ENCODE results near the gene ANKRD16. TPM values are rescaled to one million over a fixed set of nuclear protein-coding genes. Genes with fewer than 3 reads are reported as not detected.
"Not testable (repeated sequence)": the region's sequence is repeated elsewhere in the genome, so short reads cannot be mapped to it uniquely, and the experiment has no call there.

ANKRD16 gene
- total and polyA plus RNA-seq, 3 experiments from 2014 or later = 3.2 to 8.5 (median 7.2) TPM

DNA sequence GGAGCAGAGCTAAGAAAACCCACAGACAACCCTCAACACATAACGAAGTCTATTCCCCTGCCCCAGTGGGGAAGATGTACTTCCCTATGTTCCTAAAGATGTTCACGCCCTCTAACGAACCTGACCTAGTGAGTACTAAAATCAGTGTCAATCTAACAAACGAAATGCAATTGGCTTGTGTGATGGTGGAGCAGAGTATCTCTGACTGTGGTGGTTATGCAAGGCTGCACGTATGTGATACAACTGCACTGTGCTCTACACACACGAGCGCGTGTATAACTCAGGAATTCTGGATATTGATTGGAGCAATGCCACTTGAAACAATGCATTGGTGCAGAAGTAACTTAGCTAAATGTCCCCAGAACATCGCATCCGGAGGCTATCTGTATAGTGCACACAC lies 1.3 kb downstream of the ANKRD16 start:
- DNase-seq = no peak
- no peaks in the 10 kb centered on the region for H3K27me3 ChIP-seq (ENCODE audit: insufficient read depth, low read length, poor library complexity, severe bottlenecking)
- peaks cover 6 to 34% (median 14%) of the 10 kb centered on the region in 3 donors for H3K36me3 Mint-ChIP-seq
- peaks cover 4% of the 10 kb centered on the region for H3K36me3 ChIP-seq (ENCODE audit: insufficient read depth, low read length)
- no peaks in the 10 kb centered on the region for H3K9me3 ChIP-seq (ENCODE audit: low read length)
- peak overlapping the region in 6 of 8 donors; percentile 14 to 93 (median 80) for H3K27ac Mint-ChIP-seq
- H3K4me1 Mint-ChIP-seq = peaks cover 37 to 47% (median 43%) of the 10 kb centered on the region in 3 donors
- H3K4me3 ChIP-seq (ENCODE audit: low read length) = peak overlapping the region; percentile 66
- H3K4me3 Mint-ChIP-seq = peak overlapping the region; percentile 81 to 97 (median 89)
- ChIA-PET POLR2A (no interaction called here), CTCF (interaction anchor here (1.1 kb wide), 2 partner anchors 12 to 14 kb away, joined by 3 read pairs; no protein-coding TSS in a partner anchor)
- H3K27ac ChIP-seq (ENCODE audit: low read depth, low read length) = no peak overlapping the region
- H3K9me3 Mint-ChIP-seq = peaks cover 0 to 2% (median 0%) of the 10 kb centered on the region in 5 donors
- H3K27me3 Mint-ChIP-seq = no peaks in the 10 kb centered on the region
- peaks cover 33% of the 10 kb centered on the region for H3K4me1 ChIP-seq (ENCODE audit: insufficient read depth, low read length)

DNA sequence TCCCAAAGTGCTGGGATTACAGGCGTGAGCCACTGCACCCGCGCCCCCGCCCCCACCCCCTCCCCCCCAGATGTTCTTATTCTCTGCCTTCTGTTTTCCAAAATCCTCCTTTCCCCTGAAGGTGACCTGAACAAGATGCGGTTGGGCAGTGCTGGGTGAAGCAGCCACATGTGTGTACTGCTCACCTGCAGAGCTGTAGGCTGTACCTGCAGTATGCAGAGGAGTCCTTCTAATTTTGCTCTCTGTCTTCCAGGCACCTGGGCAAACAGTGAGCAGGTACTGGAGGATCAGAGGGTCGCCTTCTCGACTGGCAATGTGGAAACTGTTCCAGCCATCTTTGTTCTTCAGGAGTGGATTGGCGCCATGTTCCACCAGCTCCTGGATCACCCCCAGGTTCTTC lies 2.1 kb downstream of the ANKRD16 start:
- no peaks in the 10 kb centered on the region for H3K27me3 ChIP-seq (ENCODE audit: insufficient read depth, low read length, poor library complexity, severe bottlenecking)
- H3K4me3 ChIP-seq (ENCODE audit: low read length) = no peak overlapping the region
- DNase-seq = no peak
- H3K4me1 ChIP-seq (ENCODE audit: insufficient read depth, low read length) = peaks cover 33% of the 10 kb centered on the region
- ChIA-PET POLR2A (no interaction called here), CTCF (interaction anchor here (1.1 kb wide), 1 partner anchor 13 kb away, joined by 3 read pairs; no protein-coding TSS in a partner anchor)
- Mint-ChIP-seq H3K27me3 (no peaks in the 10 kb centered on the region), H3K4me3 (peak overlapping the region in 6 of 7 donors; percentile 83 to 97 (median 90)), H3K27ac (no peak overlapping the region), H3K9me3 (no peaks in the 10 kb centered on the region), H3K36me3 (peaks cover 10 to 36% (median 17%) of the 10 kb centered on the region in 3 donors), H3K4me1 (peaks cover 33 to 41% (median 37%) of the 10 kb centered on the region in 3 donors)
- H3K36me3 ChIP-seq (ENCODE audit: insufficient read depth, low read length) = peaks cover 4% of the 10 kb centered on the region
- no peak overlapping the region for H3K27ac ChIP-seq (ENCODE audit: low read depth, low read length)
- no peaks in the 10 kb centered on the region for H3K9me3 ChIP-seq (ENCODE audit: low read length)

DNA sequence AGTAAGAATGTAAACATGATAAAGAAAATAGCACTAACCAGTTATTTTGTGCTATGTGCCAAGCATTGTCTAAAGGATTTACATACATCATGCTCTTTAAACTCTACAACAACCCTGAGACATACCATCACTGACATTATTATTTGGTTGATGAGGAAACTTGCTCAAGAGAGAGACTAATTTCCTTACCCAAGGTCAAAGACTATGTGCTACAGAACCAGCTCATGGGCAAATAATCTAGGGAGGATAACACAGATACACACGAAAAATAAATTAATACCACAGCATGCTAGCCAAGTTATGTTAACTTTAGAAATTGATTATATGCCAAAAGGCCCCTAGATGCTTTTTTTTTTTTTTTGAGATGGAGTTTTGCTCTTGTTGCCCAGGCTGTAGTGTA lies 2.7 kb downstream of the ANKRD16 start:
- no peak for DNase-seq
- H3K9me3 Mint-ChIP-seq = no peaks in the 10 kb centered on the region
- peaks cover 27 to 35% (median 31%) of the 10 kb centered on the region in 3 donors for H3K4me1 Mint-ChIP-seq
- no peaks in the 10 kb centered on the region for H3K27me3 Mint-ChIP-seq
- H3K4me3 ChIP-seq (ENCODE audit: low read length) = no peak overlapping the region
- H3K36me3 Mint-ChIP-seq = peaks cover 10 to 41% (median 17%) of the 10 kb centered on the region in 3 donors
- CTCF ChIA-PET = no interaction called here
- H3K4me3 Mint-ChIP-seq = peak overlapping the region in 4 of 7 donors; percentile 23 to 85 (median 54)
- POLR2A ChIA-PET = no interaction called here
- H3K36me3 ChIP-seq (ENCODE audit: insufficient read depth, low read length) = peaks cover 4% of the 10 kb centered on the region
- no peak overlapping the region for H3K27ac Mint-ChIP-seq
- peaks cover 27% of the 10 kb centered on the region for H3K4me1 ChIP-seq (ENCODE audit: insufficient read depth, low read length)
- H3K9me3 ChIP-seq (ENCODE audit: low read length) = no peaks in the 10 kb centered on the region
- H3K27me3 ChIP-seq (ENCODE audit: insufficient read depth, low read length, poor library complexity, severe bottlenecking) = no peaks in the 10 kb centered on the region
- H3K27ac ChIP-seq (ENCODE audit: low read depth, low read length) = no peak overlapping the region

DNA sequence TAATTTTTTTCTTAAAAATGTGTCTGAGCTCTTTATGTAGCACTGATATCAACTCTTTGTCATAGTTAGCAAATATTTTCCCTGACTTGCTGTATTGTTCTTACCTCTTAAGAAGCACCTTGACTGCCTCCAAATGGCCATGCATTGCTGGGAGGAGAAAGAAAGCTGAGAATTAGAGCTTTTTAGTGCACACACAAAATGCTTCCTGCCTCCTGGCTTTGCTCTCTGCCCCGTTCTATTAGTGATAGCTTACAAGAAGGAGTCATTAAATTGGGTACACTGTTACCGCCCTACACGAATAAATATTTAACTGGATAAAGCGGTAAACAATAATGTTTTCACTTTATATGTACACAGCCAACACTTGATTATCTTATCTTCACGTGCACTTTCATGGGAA lies 4.1 kb downstream of the ANKRD16 start:
- ChIA-PET CTCF (interaction anchor here (1.0 kb wide), 1 partner anchor 9 kb away, joined by 3 read pairs; no protein-coding TSS in a partner anchor), POLR2A (no interaction called here)
- no peak overlapping the region for H3K27ac ChIP-seq (ENCODE audit: low read depth, low read length)
- peak overlapping the region in 1 of 7 donors; percentile 64 for H3K4me3 Mint-ChIP-seq
- no peaks in the 10 kb centered on the region for H3K9me3 ChIP-seq (ENCODE audit: low read length)
- H3K27me3 Mint-ChIP-seq = no peaks in the 10 kb centered on the region
- H3K36me3 Mint-ChIP-seq = peaks cover 10 to 44% (median 17%) of the 10 kb centered on the region in 3 donors
- H3K27ac Mint-ChIP-seq = no peak overlapping the region
- H3K4me1 Mint-ChIP-seq = peaks cover 16 to 20% (median 17%) of the 10 kb centered on the region in 3 donors
- H3K27me3 ChIP-seq (ENCODE audit: insufficient read depth, low read length, poor library complexity, severe bottlenecking) = no peaks in the 10 kb centered on the region
- no peaks in the 10 kb centered on the region for H3K9me3 Mint-ChIP-seq
- no peak overlapping the region for H3K4me3 ChIP-seq (ENCODE audit: low read length)
- no peak for DNase-seq
- peaks cover 4% of the 10 kb centered on the region for H3K36me3 ChIP-seq (ENCODE audit: insufficient read depth, low read length)
- H3K4me1 ChIP-seq (ENCODE audit: insufficient read depth, low read length) = peaks cover 13% of the 10 kb centered on the region

DNA sequence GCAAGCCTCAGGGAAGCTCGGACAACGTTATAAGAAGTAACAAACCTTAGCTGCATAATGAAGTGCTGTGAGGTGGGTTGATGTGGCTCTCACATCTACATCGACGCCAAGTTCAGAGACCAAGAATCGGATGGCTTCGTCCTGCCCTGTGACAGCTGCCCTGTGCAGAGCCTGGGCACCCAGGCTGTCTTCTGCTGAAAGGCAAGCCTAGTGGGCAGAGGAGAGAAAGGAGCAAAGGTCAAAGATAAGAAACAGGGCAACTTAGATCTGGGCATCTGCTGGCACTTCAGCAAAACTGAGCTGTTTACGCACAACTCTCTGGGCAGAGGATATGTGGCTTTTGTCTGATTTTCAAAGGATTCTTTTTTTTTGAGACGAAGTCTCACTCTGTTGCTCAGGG lies 6.7 kb downstream of the ANKRD16 start:
- H3K4me3 Mint-ChIP-seq = peak overlapping the region in 2 of 7 donors; percentile 43 to 60
- POLR2A ChIA-PET = no interaction called here
- peaks cover 6 to 9% (median 6%) of the 10 kb centered on the region in 3 donors for H3K4me1 Mint-ChIP-seq
- H3K9me3 Mint-ChIP-seq = no peaks in the 10 kb centered on the region
- H3K36me3 ChIP-seq (ENCODE audit: insufficient read depth, low read length) = peaks cover 4% of the 10 kb centered on the region
- H3K27me3 ChIP-seq (ENCODE audit: insufficient read depth, low read length, poor library complexity, severe bottlenecking) = no peaks in the 10 kb centered on the region
- no peaks in the 10 kb centered on the region for H3K9me3 ChIP-seq (ENCODE audit: low read length)
- H3K4me3 ChIP-seq (ENCODE audit: low read length) = no peak overlapping the region
- H3K4me1 ChIP-seq (ENCODE audit: insufficient read depth, low read length) = peaks cover 4% of the 10 kb centered on the region
- H3K27ac ChIP-seq (ENCODE audit: low read depth, low read length) = no peak overlapping the region
- no peak for DNase-seq
- H3K36me3 Mint-ChIP-seq = peaks cover 10 to 53% (median 21%) of the 10 kb centered on the region in 3 donors
- no peaks in the 10 kb centered on the region for H3K27me3 Mint-ChIP-seq
- peak overlapping the region in 1 of 8 donors; percentile 50 for H3K27ac Mint-ChIP-seq
- CTCF ChIA-PET = interaction anchor here (1.1 kb wide), 1 partner anchor 10 kb away, joined by 3 read pairs; no protein-coding TSS in a partner anchor

DNA sequence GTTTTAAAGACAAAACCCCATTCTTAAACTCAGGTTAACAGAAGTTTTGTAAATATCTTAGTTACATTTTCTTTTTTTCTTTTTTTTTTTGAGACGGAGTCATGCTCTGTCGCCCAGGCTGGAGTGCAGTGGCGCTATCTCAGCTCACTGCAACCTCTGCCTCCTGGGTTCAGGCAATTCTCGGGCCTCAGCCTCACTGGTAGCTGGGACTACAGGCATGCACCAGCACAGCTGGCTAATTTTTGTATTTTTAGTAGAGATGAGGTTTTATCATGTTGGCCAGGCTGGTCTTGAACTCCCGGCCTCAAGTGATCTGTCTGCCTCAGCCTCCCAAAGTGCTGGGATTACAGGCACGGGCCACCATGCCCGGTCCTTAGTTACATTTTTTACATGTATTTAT lies 12.7 kb downstream of the ANKRD16 start:
- H3K36me3 ChIP-seq (ENCODE audit: insufficient read depth, low read length); H3K27ac ChIP-seq (ENCODE audit: low read depth, low read length); H3K4me3 ChIP-seq (ENCODE audit: low read length); H3K4me3 Mint-ChIP-seq; H3K27ac Mint-ChIP-seq; DNase-seq; H3K9me3 ChIP-seq (ENCODE audit: low read length); H3K9me3 Mint-ChIP-seq; H3K4me1 ChIP-seq (ENCODE audit: insufficient read depth, low read length); H3K4me1 Mint-ChIP-seq; H3K27me3 Mint-ChIP-seq; H3K27me3 ChIP-seq (ENCODE audit: insufficient read depth, low read length, poor library complexity, severe bottlenecking): not testable (repeated sequence)
- CTCF ChIA-PET = interaction anchor here (1.2 kb wide), 1 partner anchor 13 kb away, joined by 3 read pairs; the partner anchor contains the start of gene ANKRD16
- peaks cover 5 to 42% (median 13%) of the 10 kb centered on the region in 3 donors for H3K36me3 Mint-ChIP-seq
- POLR2A ChIA-PET = interaction anchor here (0.7 kb wide), 1 partner anchor 312 kb away, joined by 5 read pairs; no protein-coding TSS in a partner anchor

DNA sequence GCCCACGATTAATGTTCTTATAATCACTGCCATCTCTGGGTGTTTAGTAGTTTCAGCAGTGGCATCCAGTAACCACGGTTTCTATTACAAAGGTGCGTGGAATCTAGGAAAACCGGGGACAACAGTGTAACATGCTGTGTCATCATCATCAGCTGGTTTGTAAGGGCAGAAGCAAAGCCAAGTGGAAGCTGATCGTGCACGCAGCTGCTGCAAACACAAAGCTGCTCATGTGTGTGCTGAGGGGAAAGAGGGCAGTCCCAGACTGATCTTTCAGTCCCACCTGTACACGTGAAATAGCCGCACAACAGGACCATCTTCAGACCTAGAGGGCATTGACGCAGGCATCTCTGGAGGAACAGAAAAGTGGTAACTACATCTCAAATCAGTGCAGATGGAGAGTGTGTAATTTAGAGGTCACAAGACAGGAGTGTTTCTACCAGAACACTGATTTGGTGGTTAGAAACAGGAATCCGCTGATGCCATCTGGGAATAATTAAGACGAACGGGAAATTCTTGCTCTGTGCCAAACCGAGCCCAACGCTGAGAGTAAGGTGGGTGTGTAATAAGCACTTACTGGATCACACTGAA lies 13.4 kb downstream of the ANKRD16 start:
- POLR2A ChIA-PET = no interaction called here
- H3K9me3 ChIP-seq (ENCODE audit: low read length) = no peaks in the 10 kb centered on the region

DNA sequence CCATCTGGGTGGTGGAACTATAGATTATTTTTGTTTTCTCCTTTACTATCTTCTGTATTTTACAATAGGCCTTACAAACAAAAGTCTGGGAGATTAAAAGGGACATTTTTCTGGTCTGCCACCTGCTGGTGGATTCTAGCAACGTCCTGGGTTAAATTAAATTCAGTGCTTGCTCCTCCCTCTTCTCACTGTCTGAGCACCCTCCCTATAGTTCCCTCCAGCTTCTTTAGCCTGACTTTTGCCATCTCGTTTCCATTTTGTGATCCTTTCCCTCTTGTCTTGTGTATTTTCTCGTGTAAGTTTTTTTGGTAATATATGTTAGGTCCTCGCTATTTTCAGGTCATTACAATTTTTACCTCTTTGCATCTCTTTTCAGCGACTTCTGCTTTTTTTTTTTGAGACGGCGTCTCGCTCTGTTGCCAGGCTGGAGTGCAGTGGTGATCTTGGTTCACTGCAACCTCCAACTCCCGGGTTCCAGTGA lies 16.1 kb downstream of the ANKRD16 start:
- H3K27me3 ChIP-seq (ENCODE audit: insufficient read depth, low read length, poor library complexity, severe bottlenecking) = no peaks in the 10 kb centered on the region
- H3K4me1 Mint-ChIP-seq = peaks cover 4 to 6% (median 4%) of the 10 kb centered on the region in 3 donors
- no peak overlapping the region for H3K27ac ChIP-seq (ENCODE audit: low read depth, low read length)
- H3K4me3 ChIP-seq (ENCODE audit: low read length) = no peak overlapping the region
- peak overlapping the region in 1 of 7 donors; percentile 21 for H3K4me3 Mint-ChIP-seq
- no peaks in the 10 kb centered on the region for H3K36me3 ChIP-seq (ENCODE audit: insufficient read depth, low read length)
- peaks cover 9 to 32% (median 14%) of the 10 kb centered on the region in 3 donors for H3K36me3 Mint-ChIP-seq
- no peaks in the 10 kb centered on the region for H3K27me3 Mint-ChIP-seq
- DNase-seq = peak; percentile 26 to 70 (median 46)
- no peaks in the 10 kb centered on the region for H3K9me3 ChIP-seq (ENCODE audit: low read length)
- POLR2A ChIA-PET = no interaction called here
- no peaks in the 10 kb centered on the region for H3K4me1 ChIP-seq (ENCODE audit: insufficient read depth, low read length)
- CTCF ChIA-PET = interaction anchor here (0.6 to 3.8 kb wide), 8 partner anchors 10 to 250 kb away, joined by 3 to 22 read pairs (median 4); partner anchors contain the start of genes ANKRD16, FBH1 and GDI2
- no peak overlapping the region for H3K27ac Mint-ChIP-seq
- H3K9me3 Mint-ChIP-seq = peaks cover 0 to 2% (median 0%) of the 10 kb centered on the region in 5 donors

More for the DNA sequence above, 13.4 kb downstream of the ANKRD16 start:
- H3K27me3 Mint-ChIP-seq = no peaks in the 10 kb centered on the region
- Histone ChIP-seq H3K27me3 (ENCODE audit: insufficient read depth, low read length, poor library complexity, severe bottlenecking) (no peaks in the 10 kb centered on the region), H3K27ac (ENCODE audit: low read depth, low read length) (no peak overlapping the region), H3K36me3 (ENCODE audit: insufficient read depth, low read length) (no peaks in the 10 kb centered on the region), H3K4me1 (ENCODE audit: insufficient read depth, low read length) (no peaks in the 10 kb centered on the region), H3K4me3 (ENCODE audit: low read length) (no peak overlapping the region)
- CTCF ChIA-PET = interaction anchor here (1.2 kb wide), 2 partner anchors 12 to 13 kb away, joined by 3 read pairs; partner anchors contain the start of gene ANKRD16
- no peak for DNase-seq
- peaks cover 4 to 6% (median 4%) of the 10 kb centered on the region in 3 donors for H3K4me1 Mint-ChIP-seq
- peaks cover 5 to 40% (median 13%) of the 10 kb centered on the region in 3 donors for H3K36me3 Mint-ChIP-seq
- peak overlapping the region in 1 of 8 donors; percentile 64 for H3K27ac Mint-ChIP-seq
- H3K4me3 Mint-ChIP-seq = no peak overlapping the region
- no peaks in the 10 kb centered on the region for H3K9me3 Mint-ChIP-seq

Measured in CD8-positive, alpha-beta memory T cell (primary cell).